Common myeloid progenitor, CD34-positive (primary cell): ENCODE results near the gene MAP3K12.

Source experiments
- CTCF ChIA-PET: fragments of 350-600 bp; sonication (Branson Sonifier 250); formaldehyde crosslinking; loops from one replicate; lab custom pipeline; 2021; ENCODE audit warnings: antibody characterized with exemption; lab: Charles Lee
- POLR2A ChIA-PET: fragments of 350-600 bp; sonication (Branson Sonifier 250); formaldehyde crosslinking; loops from one replicate; lab custom pipeline; 2021; ENCODE audit warnings: antibody characterized with exemption; lab: Charles Lee
- DNase-seq, 3 donors: peaks; one replicate each; pipeline versions ENCODE4 v3.0.0 to v3.0.0-alpha.2; 2013
- H3K27ac ChIP-seq, 2 experiments: 1 replicate in 1 of 2; 2 replicates in 1 of 2; pipeline ENCODE4 v1.7.0; 2013; ENCODE audit warnings: inconsistent platforms in 2 of 2, low read length in 2 of 2, mild to moderate bottlenecking in 2 of 2, low read depth in 1 of 2, moderate library complexity in 1 of 2; ENCODE audit not compliant: severe bottlenecking in 2 of 2, insufficient read depth in 1 of 2, poor library complexity in 1 of 2
- H3K27me3 ChIP-seq, 5 experiments: replicated peaks in 2 of 5; 1 replicate in 3 of 5; 2 replicates in 2 of 5; pipeline versions ENCODE4 v1.6.1 to v1.7.0; 2013; ENCODE audit warnings: low read length in 4 of 5, mild to moderate bottlenecking in 2 of 5, moderate library complexity in 2 of 5, inconsistent platforms in 1 of 5; ENCODE audit not compliant: insufficient read depth in 5 of 5, control insufficient read depth in 4 of 5
- H3K36me3 ChIP-seq, 4 experiments: 1 replicate in 2 of 4; 2 replicates in 2 of 4; pipeline versions ENCODE4 v1.6.1 to v1.7.0; 2013; ENCODE audit warnings: low read length in 3 of 4, control low read depth in 1 of 4, mild to moderate bottlenecking in 1 of 4; ENCODE audit not compliant: control insufficient read depth in 4 of 4, insufficient read depth in 4 of 4
- H3K4me1 ChIP-seq, 4 experiments: 1 replicate in 3 of 4; 2 replicates in 1 of 4; pipeline versions ENCODE4 v1.6.1 to v1.7.1; 2013; ENCODE audit warnings: low read length in 3 of 4, mild to moderate bottlenecking in 3 of 4, control low read depth in 1 of 4, inconsistent platforms in 1 of 4, moderate library complexity in 1 of 4; ENCODE audit not compliant: control insufficient read depth in 4 of 4, insufficient read depth in 4 of 4; ENCODE audit errors: control extremely low read depth in 1 of 4
- H3K4me3 ChIP-seq, 7 experiments: 1 replicate in 4 of 7; 2 replicates in 3 of 7; pipeline versions ENCODE4 v1.5.1 to v1.7.0; 2013; ENCODE audit warnings: mild to moderate bottlenecking in 7 of 7, low read length in 6 of 7, moderate library complexity in 6 of 7, inconsistent platforms in 2 of 7, low read depth in 2 of 7, control low read depth in 1 of 7; ENCODE audit not compliant: insufficient read depth in 4 of 7, control insufficient read depth in 1 of 7; ENCODE audit errors: extremely low read depth in 1 of 7
- H3K9me3 ChIP-seq, 5 experiments: 1 replicate in 4 of 5; 2 replicates in 1 of 5; pipeline versions ENCODE4 v1.6.1 to v1.7.1; 2013; ENCODE audit warnings: low read length in 4 of 5, mild to moderate bottlenecking in 2 of 5, inconsistent platforms in 1 of 5, low read depth in 1 of 5, moderate library complexity in 1 of 5; ENCODE audit not compliant: control insufficient read depth in 4 of 5, insufficient read depth in 2 of 5; ENCODE audit errors: control extremely low read depth in 1 of 5
- WGBS: methylation state at CpG from one replicate; pipeline ENCODE4 v1.1.5; 2013; ENCODE audit not compliant: insufficient coverage; 5-methylcytosine and 5-hydroxymethylcytosine counted together

Gene MAP3K12

GRCh38 chr12:53505086-53505485 lies 5.8 kb upstream of the MAP3K12 start:
- H3K36me3 ChIP-seq: peaks cover 13 to 49% (median 38%) of the 10 kb centered on the region in 4 experiments
- CTCF ChIA-PET: interaction anchor here (1.3 to 10.5 kb wide), 4 partner anchors 14 to 179 kb away, joined by 3 to 130 read pairs (median 6); no protein-coding TSS in a partner anchor
- POLR2A ChIA-PET: no interaction called here

GRCh38 chr12:53504004-53504920 lies 5.0 kb upstream of the MAP3K12 start:
- H3K36me3 ChIP-seq: peaks cover 13 to 49% (median 37%) of the 10 kb centered on the region in 4 experiments
- ChIA-PET POLR2A (no interaction called here), CTCF (interaction anchor here (0.7 to 10.5 kb wide), 7 partner anchors 9 to 178 kb away, joined by 3 to 130 read pairs (median 4); no protein-coding TSS in a partner anchor)
- WGBS: 98% methylated on average over 9 of the region's 14 CpGs
- no peaks in the 10 kb centered on the region for H3K27me3 ChIP-seq
- no peak overlapping the region for H3K27ac ChIP-seq
- peaks cover 4 to 32% (median 28%) of the 10 kb centered on the region in 4 experiments for H3K4me1 ChIP-seq
- no peaks in the 10 kb centered on the region for H3K9me3 ChIP-seq
- H3K4me3 ChIP-seq: no peak overlapping the region
- no peak for DNase-seq

More at GRCh38 chr12:53505086-53505485, 5.8 kb upstream of the MAP3K12 start:
- no peak for DNase-seq
- H3K4me1 ChIP-seq: peaks cover under 1 to 26% (median 22%) of the 10 kb centered on the region in 4 experiments
- no peak overlapping the region for H3K27ac ChIP-seq
- WGBS: 96% methylated on average over 10 of the region's 10 CpGs
- no peak overlapping the region for H3K4me3 ChIP-seq
- H3K9me3 ChIP-seq: no peaks in the 10 kb centered on the region
- no peaks in the 10 kb centered on the region for H3K27me3 ChIP-seq

GRCh38 chr12:53502983-53503728 lies 3.9 kb upstream of the MAP3K12 start:
- peaks cover 13 to 49% (median 37%) of the 10 kb centered on the region in 4 experiments for H3K36me3 ChIP-seq
- whole genome bisulfite sequencing: 95% methylated on average over 8 of the region's 10 CpGs
- DNase-seq: no peak
- H3K27ac ChIP-seq: peak overlapping the region in 1 of 2 experiments; percentile 95
- CTCF ChIA-PET: interaction anchor here (1.7 to 10.5 kb wide), 2 partner anchors 13 to 28 kb away, joined by 4 to 130 read pairs; no protein-coding TSS in a partner anchor
- H3K4me1 ChIP-seq: peaks cover 4 to 36% (median 34%) of the 10 kb centered on the region in 4 experiments
- POLR2A ChIA-PET: no interaction called here
- no peaks in the 10 kb centered on the region for H3K27me3 ChIP-seq
- no peak overlapping the region for H3K4me3 ChIP-seq
- no peaks in the 10 kb centered on the region for H3K9me3 ChIP-seq

GRCh38 chr12:53502331-53502730 lies 3.1 kb upstream of the MAP3K12 start:
- Histone ChIP-seq H3K27me3 (no peaks in the 10 kb centered on the region), H3K36me3 (peaks cover 10 to 43% (median 36%) of the 10 kb centered on the region in 4 experiments), H3K9me3 (no peaks in the 10 kb centered on the region), H3K27ac (peak overlapping the region in 1 of 2 experiments; percentile 95), H3K4me3 (peak overlapping the region in 3 of 7 experiments; percentile 73 to 84 (median 75)), H3K4me1 (peaks cover 4 to 43% (median 34%) of the 10 kb centered on the region in 4 experiments)
- ChIA-PET POLR2A (no interaction called here), CTCF (interaction anchor here (1.7 kb wide), 1 partner anchor 157 kb away, joined by 5 read pairs; no protein-coding TSS in a partner anchor)
- 93% methylated on average over 2 of the region's 9 CpGs for WGBS
- DNase-seq: no peak

- peaks cover 8 to 37% (median 29%) of the 10 kb centered on the region in 4 experiments for H3K36me3 ChIP-seq
- CTCF ChIA-PET: interaction anchor here (1.0 to 2.0 kb wide), 7 partner anchors 9 to 179 kb away, joined by 3 to 7 read pairs (median 5); no protein-coding TSS in a partner anchor
- POLR2A ChIA-PET: interaction anchor here (0.9 to 1.9 kb wide), 4 partner anchors 13 to 32 kb away, joined by 3 to 6 read pairs (median 4); no protein-coding TSS in a partner anchor
Observed at GRCh38 chr12:53501615-53502181, 2.4 kb upstream of the MAP3K12 start.

More at GRCh38 chr12:53501615-53502181, 2.4 kb upstream of the MAP3K12 start:
- no peak for DNase-seq
- H3K9me3 ChIP-seq: no peaks in the 10 kb centered on the region
- H3K4me1 ChIP-seq: peaks cover 4 to 49% (median 34%) of the 10 kb centered on the region in 4 experiments
- H3K27me3 ChIP-seq: no peaks in the 10 kb centered on the region
- WGBS: 92% methylated on average over 8 of the region's 10 CpGs
- peak overlapping the region; percentile 86 to 95 for H3K27ac ChIP-seq
- H3K4me3 ChIP-seq: peak overlapping the region; percentile 37 to 84 (median 73)
